ENCODE data around the gene EPOP. TPM values are rescaled to one million over a fixed set of nuclear protein-coding genes. Genes with fewer than 3 reads are reported as not detected.
A peak's percentile ranks its signal among the peaks of the same experiment; 100 is the strongest.

The EPOP gene
- total RNA-seq, 1 donor from 2014 or later, result 2.0 TPM

DNA sequence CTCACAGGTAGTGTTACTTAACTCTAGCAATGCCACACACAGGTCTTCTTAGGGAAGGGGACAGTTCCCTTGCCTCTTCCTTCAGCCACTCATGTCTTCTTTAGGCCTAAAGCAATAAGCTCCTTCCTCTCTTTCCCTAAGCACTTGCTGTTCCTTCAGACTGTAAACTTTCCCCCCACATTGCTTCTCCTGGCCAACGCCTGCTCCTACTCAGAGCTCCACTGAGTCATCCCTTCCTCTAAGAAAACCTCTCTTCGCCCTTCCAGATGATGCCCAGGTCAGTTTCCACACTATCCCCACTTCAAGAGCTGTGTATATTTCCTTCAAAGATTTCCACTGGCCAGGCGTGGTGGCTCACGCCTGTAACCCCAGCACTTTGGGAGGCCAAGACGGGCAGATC lies 12.5 kb upstream of the EPOP start:
- H3K27ac Mint-ChIP-seq (ENCODE audit: unreplicated experiment), result no peak overlapping the region
- DNase-seq, result no peak
- no peak overlapping the region for H3K4me3 Mint-ChIP-seq (ENCODE audit: unreplicated experiment)
- peaks cover 16% of the 10 kb centered on the region for H3K4me1 Mint-ChIP-seq (ENCODE audit: low read depth, unreplicated experiment)
- no peaks in the 10 kb centered on the region for H3K36me3 Mint-ChIP-seq (ENCODE audit: unreplicated experiment)
- peaks cover 9% of the 10 kb centered on the region for H3K9me3 Mint-ChIP-seq (ENCODE audit: unreplicated experiment)
- peaks cover 15% of the 10 kb centered on the region for H3K27me3 Mint-ChIP-seq (ENCODE audit: unreplicated experiment)
- no peak for TF ChIP-seq CTCF (IDR thresholded peaks at IDR 0.05; ENCODE audit: partially characterized antibody, unreplicated experiment)

GRCh38 chr17:38685491-38685890 lies 10.7 kb upstream of the EPOP start:
- no peak for DNase-seq
- peaks cover 11% of the 10 kb centered on the region for H3K4me1 Mint-ChIP-seq (ENCODE audit: low read depth, unreplicated experiment)
- H3K9me3 Mint-ChIP-seq (ENCODE audit: unreplicated experiment), result peaks cover 4% of the 10 kb centered on the region
- no peaks in the 10 kb centered on the region for H3K36me3 Mint-ChIP-seq (ENCODE audit: unreplicated experiment)
- no peak for TF ChIP-seq CTCF (IDR thresholded peaks at IDR 0.05; ENCODE audit: partially characterized antibody, unreplicated experiment)
- H3K27me3 Mint-ChIP-seq (ENCODE audit: unreplicated experiment), result peaks cover 8% of the 10 kb centered on the region
- H3K27ac Mint-ChIP-seq (ENCODE audit: unreplicated experiment), result no peak overlapping the region
- no peak overlapping the region for H3K4me3 Mint-ChIP-seq (ENCODE audit: unreplicated experiment)

GRCh38 chr17:38681096-38681495 lies 6.3 kb upstream of the EPOP start:
- no peaks in the 10 kb centered on the region for H3K36me3 Mint-ChIP-seq (ENCODE audit: unreplicated experiment)
- peaks cover 5% of the 10 kb centered on the region for H3K27me3 Mint-ChIP-seq (ENCODE audit: unreplicated experiment)
- peaks cover 3% of the 10 kb centered on the region for H3K9me3 Mint-ChIP-seq (ENCODE audit: unreplicated experiment)
- TF ChIP-seq CTCF (IDR thresholded peaks at IDR 0.05; ENCODE audit: partially characterized antibody, unreplicated experiment), result no peak
- H3K4me1 Mint-ChIP-seq (ENCODE audit: low read depth, unreplicated experiment), result peaks cover 4% of the 10 kb centered on the region
- H3K27ac Mint-ChIP-seq (ENCODE audit: unreplicated experiment), result no peak overlapping the region
- no peak for DNase-seq
- no peak overlapping the region for H3K4me3 Mint-ChIP-seq (ENCODE audit: unreplicated experiment)

DNA sequence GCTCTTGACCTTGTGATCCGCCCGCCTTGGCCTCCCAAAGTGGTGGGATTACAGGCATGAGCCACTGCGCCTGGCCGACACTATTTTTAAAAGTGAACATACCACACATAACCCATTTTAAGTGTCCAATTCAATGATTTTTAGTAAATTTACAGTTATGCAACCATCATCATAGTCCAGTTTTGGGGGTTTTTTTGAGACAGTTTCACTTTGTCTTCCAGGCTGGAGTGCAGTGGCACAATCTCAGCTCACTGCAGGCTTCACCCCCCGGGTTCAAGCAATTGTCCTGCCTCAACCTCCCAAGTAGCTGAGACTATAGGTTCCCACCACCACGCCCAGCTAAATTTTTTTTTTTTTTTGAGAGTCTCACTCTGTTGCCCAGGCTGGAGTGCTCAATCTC lies 3.1 kb upstream of the EPOP start:
- no peak for TF ChIP-seq CTCF (IDR thresholded peaks at IDR 0.05; ENCODE audit: partially characterized antibody, unreplicated experiment)
- Mint-ChIP-seq H3K27ac (ENCODE audit: unreplicated experiment) (no peak overlapping the region), H3K36me3 (ENCODE audit: unreplicated experiment) (no peaks in the 10 kb centered on the region), H3K4me3 (ENCODE audit: unreplicated experiment) (no peak overlapping the region), H3K27me3 (ENCODE audit: unreplicated experiment) (peaks cover 9% of the 10 kb centered on the region), H3K9me3 (ENCODE audit: unreplicated experiment) (peaks cover 4% of the 10 kb centered on the region), H3K4me1 (ENCODE audit: low read depth, unreplicated experiment) (peaks cover 2% of the 10 kb centered on the region)
- no peak for DNase-seq

- TF ChIP-seq CTCF (IDR thresholded peaks at IDR 0.05; ENCODE audit: partially characterized antibody, unreplicated experiment), result peak; percentile 87
- DNase-seq, result peak; percentile 86
- no peaks in the 10 kb centered on the region for H3K36me3 Mint-ChIP-seq (ENCODE audit: unreplicated experiment)
- peaks cover 3% of the 10 kb centered on the region for H3K4me1 Mint-ChIP-seq (ENCODE audit: low read depth, unreplicated experiment)
- peaks cover 6% of the 10 kb centered on the region for H3K9me3 Mint-ChIP-seq (ENCODE audit: unreplicated experiment)
- H3K27ac Mint-ChIP-seq (ENCODE audit: unreplicated experiment), result no peak overlapping the region
- H3K27me3 Mint-ChIP-seq (ENCODE audit: unreplicated experiment), result peaks cover 15% of the 10 kb centered on the region
- no peak overlapping the region for H3K4me3 Mint-ChIP-seq (ENCODE audit: unreplicated experiment)
Observed at GRCh38 chr17:38676706-38677504, 2.1 kb upstream of the EPOP start.

Measured in glutamatergic neuron (in vitro differentiated cells).